Body of pancreas (tissue), 4 donors: ENCODE data around the gene ELOVL5. TPM values are rescaled to one million over a fixed set of nuclear protein-coding genes. Genes with fewer than 3 reads are reported as not detected.

ENCODE experiments used
- ATAC-seq: fragments of 150-250 bp; one replicate; pipeline ENCODE4 v1.9.1; 2016
- DNase-seq, 4 donors: peaks; one replicate each; pipeline ENCODE4 v3.0.0-alpha.2; 2019
- H3K27ac ChIP-seq, 4 donors: fragments of 200-600 bp; sonication (generic); 1 replicate in 3 of 4; 2 replicates in 1 of 4; pipeline versions ENCODE4 v1.5.1 to v1.6.1; 2016 to 2019; ENCODE audit warnings: mild to moderate bottlenecking in 1 of 4, mixed read lengths in 1 of 4, moderate library complexity in 1 of 4
- H3K27me3 ChIP-seq, 2 donors: fragments of 200-600 bp; sonication (generic); one replicate each; pipeline ENCODE4 v1.6.0; 2016; ENCODE audit warnings: mild to moderate bottlenecking in 1 of 2
- H3K36me3 ChIP-seq, 2 donors: fragments of 200-600 bp; sonication (generic); replicated peaks in 1 of 2; 2 replicates each; pipeline ENCODE4 v1.5.1; 2016; ENCODE audit warnings: low read depth in 2 of 2; ENCODE audit not compliant: insufficient read depth in 1 of 2
- H3K4me1 ChIP-seq: fragments of 200-600 bp; sonication (generic); one replicate; pipeline ENCODE4 v1.6.0; 2016
- H3K4me3 ChIP-seq, 2 donors: fragments of 200-600 bp; sonication (generic); 1 replicate in 1 of 2; 2 replicates in 1 of 2; pipeline ENCODE4 v1.5.1; 2016 to 2019
- H3K9me3 ChIP-seq, 3 donors: fragments of 200-600 bp; sonication (generic); 1 replicate in 2 of 3; 2 replicates in 1 of 3; pipeline ENCODE4 v1.5.1; 2016
- POLR2A ChIP-seq, 3 donors: fragments of 450-650 bp; IDR thresholded peaks; one replicate each; pipeline ENCODE4 v1.6.1; 2016; ENCODE audit warnings: antibody characterized with exemption in 3 of 3, mild to moderate bottlenecking in 2 of 3
- WGBS, 2 donors: methylation state at CpG; one replicate each; pipeline ENCODE4 v1.1.5; 2017; 5-methylcytosine and 5-hydroxymethylcytosine counted together
- intact Hi-C: fragments of 100-400 bp; cut with DNase I; formaldehyde crosslinking; loops from one replicate; pipeline ENCODE4 v1.15.1; 2023
- total RNA-seq, 2 donors: library from RNA; depleted of rRNA; stranded (reverse); fragments of >200 nt; gene quantifications; one replicate each; pipeline ENCODE4 v1.1.0, GENCODE V29; 2016
- TF ChIP-seq, protein P1 (sequence below), 7 experiments: fragments of 450-650 bp in 4 of 7; fragments of 200-600 bp in 3 of 7; sonication (generic) in 3 of 7; IDR thresholded peaks; one replicate each; pipeline ENCODE4 v1.5.1; 2016 to 2019; ENCODE audit warnings: antibody characterized with exemption in 7 of 7

ELOVL5 gene
- total RNA-seq, 2 donors from 2014 or later: 8.6 to 11.2 TPM

DNA sequence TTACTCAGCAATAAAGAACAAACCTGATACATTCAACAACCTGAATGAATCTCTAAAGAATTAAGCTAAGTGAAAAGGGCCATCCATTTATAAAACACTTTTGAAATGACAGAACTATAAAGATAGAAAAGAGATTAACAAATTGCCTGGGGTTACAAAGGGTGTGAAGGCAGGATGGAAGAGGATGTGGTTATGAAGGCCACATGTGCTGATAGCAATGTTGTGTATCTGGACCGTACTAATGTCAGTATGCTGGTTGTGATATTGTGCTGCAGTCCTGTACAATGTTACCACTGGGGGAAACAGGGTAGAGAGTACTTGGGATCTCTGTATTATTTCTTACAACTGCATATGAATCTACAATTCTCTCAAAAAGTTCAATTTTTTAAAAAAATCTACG is 36.4 kb downstream of the ELOVL5 start:
- no peak for DNase-seq
- WGBS, 2 donors: 59 to 60% methylated on average over 2 of the region's 2 CpGs
- TF ChIP-seq, protein P1, sequence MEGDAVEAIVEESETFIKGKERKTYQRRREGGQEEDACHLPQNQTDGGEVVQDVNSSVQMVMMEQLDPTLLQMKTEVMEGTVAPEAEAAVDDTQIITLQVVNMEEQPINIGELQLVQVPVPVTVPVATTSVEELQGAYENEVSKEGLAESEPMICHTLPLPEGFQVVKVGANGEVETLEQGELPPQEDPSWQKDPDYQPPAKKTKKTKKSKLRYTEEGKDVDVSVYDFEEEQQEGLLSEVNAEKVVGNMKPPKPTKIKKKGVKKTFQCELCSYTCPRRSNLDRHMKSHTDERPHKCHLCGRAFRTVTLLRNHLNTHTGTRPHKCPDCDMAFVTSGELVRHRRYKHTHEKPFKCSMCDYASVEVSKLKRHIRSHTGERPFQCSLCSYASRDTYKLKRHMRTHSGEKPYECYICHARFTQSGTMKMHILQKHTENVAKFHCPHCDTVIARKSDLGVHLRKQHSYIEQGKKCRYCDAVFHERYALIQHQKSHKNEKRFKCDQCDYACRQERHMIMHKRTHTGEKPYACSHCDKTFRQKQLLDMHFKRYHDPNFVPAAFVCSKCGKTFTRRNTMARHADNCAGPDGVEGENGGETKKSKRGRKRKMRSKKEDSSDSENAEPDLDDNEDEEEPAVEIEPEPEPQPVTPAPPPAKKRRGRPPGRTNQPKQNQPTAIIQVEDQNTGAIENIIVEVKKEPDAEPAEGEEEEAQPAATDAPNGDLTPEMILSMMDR (IDR thresholded peaks at IDR 0.05): no peak
- TF ChIP-seq POLR2A (IDR thresholded peaks at IDR 0.05): no peak
- Histone ChIP-seq H3K4me1 (peaks cover 5% of the 10 kb centered on the region), H3K27me3 (no peaks in the 10 kb centered on the region), H3K27ac (no peak overlapping the region), H3K36me3 (no peaks in the 10 kb centered on the region), H3K9me3 (no peaks in the 10 kb centered on the region), H3K4me3 (no peak overlapping the region)
- intact Hi-C loops: no loop called here
- no peak for ATAC-seq

DNA sequence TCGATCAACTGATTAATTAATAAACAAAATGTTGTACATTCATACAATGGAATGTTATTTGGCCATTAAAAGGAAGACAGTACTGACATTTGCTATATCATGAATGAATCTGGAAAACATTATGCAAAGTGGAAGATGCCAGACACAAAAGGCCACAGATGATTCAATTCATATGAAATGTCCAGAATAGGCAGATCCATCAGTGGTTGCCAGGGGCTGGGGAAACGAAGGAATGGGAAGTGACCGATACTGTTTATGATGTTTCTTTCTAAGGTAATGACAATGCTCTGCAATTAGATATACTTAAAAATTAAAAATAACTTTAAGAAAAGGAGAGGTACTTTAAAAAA is 37.2 kb downstream of the ELOVL5 start:
- intact Hi-C loops: no loop called here
- ATAC-seq (no peak), DNase-seq (no peak)
- H3K27me3 ChIP-seq: no peaks in the 10 kb centered on the region
- no peaks in the 10 kb centered on the region for H3K9me3 ChIP-seq
- WGBS, 2 donors: 94% methylated on average over 3 of the region's 3 CpGs
- H3K4me3 ChIP-seq: no peak overlapping the region
- no peak for TF ChIP-seq POLR2A (IDR thresholded peaks at IDR 0.05)
- TF ChIP-seq, protein P1 (IDR thresholded peaks at IDR 0.05): no peak
- no peak overlapping the region for H3K27ac ChIP-seq
- H3K36me3 ChIP-seq: no peaks in the 10 kb centered on the region
- H3K4me1 ChIP-seq: peaks cover 5% of the 10 kb centered on the region

DNA sequence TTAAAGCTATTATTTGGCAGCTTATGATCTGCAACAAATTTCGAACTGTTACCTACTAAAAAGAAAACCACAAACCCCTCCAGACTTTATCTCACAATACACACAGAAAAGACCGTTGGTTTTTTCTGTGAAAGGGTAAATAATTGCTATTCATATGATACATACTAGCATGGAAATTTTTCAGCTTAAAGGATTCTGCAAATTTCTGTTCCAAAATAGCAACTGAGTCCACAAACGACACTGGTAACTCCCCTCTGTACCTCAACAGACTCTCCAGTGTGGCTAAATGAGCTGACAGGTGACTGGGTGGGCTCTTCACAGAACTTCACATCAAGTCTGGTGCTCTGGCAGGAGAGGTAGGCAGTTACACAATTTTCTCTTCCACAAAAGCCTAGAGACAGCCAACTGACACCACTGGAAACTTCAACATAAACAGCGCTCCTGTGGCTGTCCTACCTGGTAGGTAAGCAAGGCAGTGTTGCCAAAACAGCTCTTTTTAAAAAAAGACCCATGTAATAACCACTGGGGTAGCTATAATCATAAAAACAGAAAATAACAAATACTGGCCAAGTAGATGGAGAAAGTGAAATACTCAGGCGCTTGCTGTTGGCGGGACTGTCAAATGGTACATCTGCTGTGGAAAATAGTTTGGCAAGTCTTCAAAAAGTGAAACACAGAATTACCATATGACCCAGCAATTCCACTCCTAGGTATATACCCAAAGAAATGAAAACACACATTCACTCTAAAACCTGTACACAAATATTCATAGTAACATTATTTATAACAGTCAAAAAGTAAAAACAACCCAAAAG is 37.8 kb downstream of the ELOVL5 start:
- Histone ChIP-seq H3K4me1 (peaks cover 5% of the 10 kb centered on the region), H3K27me3 (no peaks in the 10 kb centered on the region), H3K9me3 (no peaks in the 10 kb centered on the region), H3K27ac (no peak overlapping the region), H3K36me3 (no peaks in the 10 kb centered on the region), H3K4me3 (no peak overlapping the region)
- ATAC-seq: no peak
- no peak for TF ChIP-seq POLR2A (IDR thresholded peaks at IDR 0.05)
- TF ChIP-seq, protein P1 (IDR thresholded peaks at IDR 0.05): no peak
- DNase-seq: no peak
- intact Hi-C loops: no loop called here
- 77 to 81% methylated on average over 6 of the region's 6 CpGs for WGBS, 2 donors

DNA sequence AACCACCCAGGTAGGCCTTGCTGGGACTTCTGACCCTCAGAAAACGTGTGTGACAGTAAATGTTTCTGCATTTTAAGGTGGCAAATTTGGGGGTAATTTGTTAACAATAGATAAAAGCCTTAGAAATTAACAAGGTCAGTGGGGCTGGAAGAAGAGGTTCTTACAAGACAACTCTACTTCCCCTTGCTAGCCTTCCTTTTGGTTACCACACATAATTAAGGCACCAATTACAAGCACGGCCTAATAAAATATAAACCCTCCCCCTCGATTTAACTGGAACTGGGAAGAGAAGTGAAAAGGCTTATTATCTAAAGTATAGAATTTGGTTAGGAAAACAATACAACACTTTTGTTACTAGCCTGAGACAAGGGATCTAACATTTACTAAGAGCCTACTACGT is 38.8 kb downstream of the ELOVL5 start:
- no peaks in the 10 kb centered on the region for H3K27me3 ChIP-seq
- intact Hi-C loops: no loop called here
- ATAC-seq (no peak), DNase-seq (no peak)
- TF ChIP-seq, protein P1 (IDR thresholded peaks at IDR 0.05): no peak
- TF ChIP-seq POLR2A (IDR thresholded peaks at IDR 0.05): no peak
- H3K9me3 ChIP-seq: no peaks in the 10 kb centered on the region
- peaks cover 5% of the 10 kb centered on the region for H3K4me1 ChIP-seq
- H3K27ac ChIP-seq: no peak overlapping the region
- no peak overlapping the region for H3K4me3 ChIP-seq
- H3K36me3 ChIP-seq: no peaks in the 10 kb centered on the region
- 66 to 84% methylated on average over 4 of the region's 4 CpGs for whole genome bisulfite sequencing, 2 donors
